ENCODE measurements around the gene DEUP1.

The DEUP1 gene

DNA sequence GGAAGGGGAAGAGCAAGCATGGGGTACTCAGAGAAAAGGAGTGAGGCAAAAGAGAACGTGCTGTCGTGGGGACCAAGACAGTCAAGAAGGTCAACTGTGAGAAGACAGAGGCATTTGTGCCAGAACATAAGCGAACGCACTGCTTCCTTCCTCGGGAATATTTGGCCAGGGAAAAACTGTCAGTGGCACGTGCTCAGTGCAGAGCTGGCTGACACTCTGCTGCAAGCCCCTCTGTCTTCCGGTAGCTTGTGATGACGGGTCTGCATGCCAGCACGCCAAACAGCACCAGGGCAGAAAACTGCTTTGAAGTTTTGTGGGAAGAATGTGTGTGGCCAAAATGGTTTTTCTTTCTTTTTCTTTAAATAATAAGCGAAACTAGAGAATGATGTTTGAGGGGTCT is 152.0 kb downstream of the DEUP1 start:
- no peak for DNase-seq
- H3K27ac ChIP-seq (ENCODE audit: low read length), result no peak overlapping the region

DNA sequence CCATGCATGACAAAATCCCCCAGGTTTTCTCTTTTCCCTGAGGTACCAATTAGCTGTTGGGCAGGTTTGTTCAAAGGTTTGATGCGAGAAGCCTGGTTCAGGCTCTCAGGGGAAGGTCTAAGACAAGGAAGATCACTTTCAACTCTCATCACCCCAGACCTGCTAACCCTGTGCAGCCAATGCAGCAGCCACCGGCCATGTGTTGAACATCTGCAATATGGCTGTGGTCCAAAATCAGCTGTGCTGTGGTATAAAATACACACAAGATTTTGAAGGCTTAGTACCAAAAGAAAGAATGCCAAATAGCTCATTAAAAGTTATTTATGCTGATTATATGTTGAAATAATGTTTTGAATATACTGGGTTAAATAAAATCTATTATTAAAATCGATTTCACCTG is 154.2 kb downstream of the DEUP1 start:
- no peak overlapping the region for H3K9ac ChIP-seq (ENCODE audit: low read depth, low read length)
- no peak for ATAC-seq (ENCODE audit: insufficient read depth, low read depth)
- no peak overlapping the region for H2AFZ ChIP-seq (ENCODE audit: low read depth, low read length)
- DNase-seq, result no peak
- peaks cover 15% of the 10 kb centered on the region for H3K36me3 ChIP-seq (ENCODE audit: insufficient read depth, low read length)
- no peak overlapping the region for H3K4me3 ChIP-seq (ENCODE audit: low read depth in 1 of 2, low read length in 2 of 2)
- H4K20me1 ChIP-seq (ENCODE audit: insufficient read depth, low read length), result no peaks in the 10 kb centered on the region
- TF ChIP-seq, protein P1, sequence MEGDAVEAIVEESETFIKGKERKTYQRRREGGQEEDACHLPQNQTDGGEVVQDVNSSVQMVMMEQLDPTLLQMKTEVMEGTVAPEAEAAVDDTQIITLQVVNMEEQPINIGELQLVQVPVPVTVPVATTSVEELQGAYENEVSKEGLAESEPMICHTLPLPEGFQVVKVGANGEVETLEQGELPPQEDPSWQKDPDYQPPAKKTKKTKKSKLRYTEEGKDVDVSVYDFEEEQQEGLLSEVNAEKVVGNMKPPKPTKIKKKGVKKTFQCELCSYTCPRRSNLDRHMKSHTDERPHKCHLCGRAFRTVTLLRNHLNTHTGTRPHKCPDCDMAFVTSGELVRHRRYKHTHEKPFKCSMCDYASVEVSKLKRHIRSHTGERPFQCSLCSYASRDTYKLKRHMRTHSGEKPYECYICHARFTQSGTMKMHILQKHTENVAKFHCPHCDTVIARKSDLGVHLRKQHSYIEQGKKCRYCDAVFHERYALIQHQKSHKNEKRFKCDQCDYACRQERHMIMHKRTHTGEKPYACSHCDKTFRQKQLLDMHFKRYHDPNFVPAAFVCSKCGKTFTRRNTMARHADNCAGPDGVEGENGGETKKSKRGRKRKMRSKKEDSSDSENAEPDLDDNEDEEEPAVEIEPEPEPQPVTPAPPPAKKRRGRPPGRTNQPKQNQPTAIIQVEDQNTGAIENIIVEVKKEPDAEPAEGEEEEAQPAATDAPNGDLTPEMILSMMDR (IDR thresholded peaks at IDR 0.05; ENCODE audit: borderline replicate concordance, extremely low read depth, low read length, poor library complexity, severe bottlenecking), result no peak
- H3K27me3 ChIP-seq (ENCODE audit: insufficient read depth, low read length, poor library complexity), result no peaks in the 10 kb centered on the region
- H3K9me3 ChIP-seq (ENCODE audit: insufficient read depth, low read length, severe bottlenecking), result no peaks in the 10 kb centered on the region
- no peaks in the 10 kb centered on the region for H3K79me2 ChIP-seq (ENCODE audit: insufficient read depth, low read length)
- no peaks in the 10 kb centered on the region for H3K4me1 ChIP-seq (ENCODE audit: insufficient read depth, low read length)
- H3K27ac ChIP-seq (ENCODE audit: low read length), result no peak overlapping the region
- H3K4me2 ChIP-seq (ENCODE audit: insufficient read depth, low read length), result no peak overlapping the region

More for the DNA sequence above, 152.0 kb downstream of the DEUP1 start:
- no peak for TF ChIP-seq EZH2 (IDR thresholded peaks at IDR 0.05; ENCODE audit: borderline replicate concordance, low read depth, low read length, severe bottlenecking)
- TF ChIP-seq, protein P1 (IDR thresholded peaks at IDR 0.05; ENCODE audit: borderline replicate concordance, extremely low read depth, low read length, poor library complexity, severe bottlenecking), result no peak
- Histone ChIP-seq H2AFZ (ENCODE audit: low read depth, low read length) (no peak overlapping the region), H3K36me3 (ENCODE audit: insufficient read depth, low read length) (peaks cover 21% of the 10 kb centered on the region), H3K79me2 (ENCODE audit: insufficient read depth, low read length) (no peaks in the 10 kb centered on the region), H3K27me3 (ENCODE audit: insufficient read depth, low read length, poor library complexity) (no peaks in the 10 kb centered on the region), H3K4me2 (ENCODE audit: insufficient read depth, low read length) (no peak overlapping the region), H3K9me3 (ENCODE audit: insufficient read depth, low read length, severe bottlenecking) (no peaks in the 10 kb centered on the region), H3K4me1 (ENCODE audit: insufficient read depth, low read length) (no peaks in the 10 kb centered on the region), H3K4me3 (ENCODE audit: low read depth in 1 of 2, low read length in 2 of 2) (no peak overlapping the region), H4K20me1 (ENCODE audit: insufficient read depth, low read length) (no peaks in the 10 kb centered on the region), H3K9ac (ENCODE audit: low read depth, low read length) (no peak overlapping the region)
- no peak for ATAC-seq (ENCODE audit: insufficient read depth, low read depth)

DNA sequence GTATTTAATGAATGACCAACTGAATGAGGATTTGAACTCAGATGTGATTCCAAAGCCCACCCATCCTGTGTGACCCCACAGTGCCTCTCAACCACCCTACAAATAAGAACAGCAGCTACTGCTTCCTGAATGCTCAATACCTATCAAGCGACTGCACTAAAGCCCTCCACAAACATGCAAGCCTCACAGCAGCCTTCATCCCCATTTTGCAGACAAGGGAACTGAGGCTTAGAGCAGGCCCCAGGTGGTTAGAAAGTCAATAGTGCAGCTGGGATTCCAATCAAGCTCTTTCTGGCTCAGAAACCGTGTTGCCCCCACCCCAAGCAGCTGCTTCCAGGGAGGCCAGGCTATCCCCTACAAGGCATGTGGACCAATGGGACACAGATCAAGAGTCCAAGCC is 155.4 kb downstream of the DEUP1 start:
- H3K27ac ChIP-seq (ENCODE audit: low read length), result no peak overlapping the region
- ATAC-seq (ENCODE audit: insufficient read depth, low read depth) (no peak), DNase-seq (no peak)
- no peaks in the 10 kb centered on the region for H3K4me1 ChIP-seq (ENCODE audit: insufficient read depth, low read length)
- H3K9ac ChIP-seq (ENCODE audit: low read depth, low read length), result no peak overlapping the region
- H3K36me3 ChIP-seq (ENCODE audit: insufficient read depth, low read length), result peaks cover 15% of the 10 kb centered on the region
- H4K20me1 ChIP-seq (ENCODE audit: insufficient read depth, low read length), result no peaks in the 10 kb centered on the region
- H2AFZ ChIP-seq (ENCODE audit: low read depth, low read length), result no peak overlapping the region
- H3K27me3 ChIP-seq (ENCODE audit: insufficient read depth, low read length, poor library complexity), result no peaks in the 10 kb centered on the region
- TF ChIP-seq, protein P1 (IDR thresholded peaks at IDR 0.05; ENCODE audit: borderline replicate concordance, extremely low read depth, low read length, poor library complexity, severe bottlenecking), result no peak
- TF ChIP-seq EZH2 (IDR thresholded peaks at IDR 0.05; ENCODE audit: borderline replicate concordance, low read depth, low read length, severe bottlenecking), result no peak
- no peaks in the 10 kb centered on the region for H3K9me3 ChIP-seq (ENCODE audit: insufficient read depth, low read length, severe bottlenecking)
- no peak overlapping the region for H3K4me2 ChIP-seq (ENCODE audit: insufficient read depth, low read length)
- H3K79me2 ChIP-seq (ENCODE audit: insufficient read depth, low read length), result no peaks in the 10 kb centered on the region
- H3K4me3 ChIP-seq (ENCODE audit: low read depth in 1 of 2, low read length in 2 of 2), result no peak overlapping the region

DNA sequence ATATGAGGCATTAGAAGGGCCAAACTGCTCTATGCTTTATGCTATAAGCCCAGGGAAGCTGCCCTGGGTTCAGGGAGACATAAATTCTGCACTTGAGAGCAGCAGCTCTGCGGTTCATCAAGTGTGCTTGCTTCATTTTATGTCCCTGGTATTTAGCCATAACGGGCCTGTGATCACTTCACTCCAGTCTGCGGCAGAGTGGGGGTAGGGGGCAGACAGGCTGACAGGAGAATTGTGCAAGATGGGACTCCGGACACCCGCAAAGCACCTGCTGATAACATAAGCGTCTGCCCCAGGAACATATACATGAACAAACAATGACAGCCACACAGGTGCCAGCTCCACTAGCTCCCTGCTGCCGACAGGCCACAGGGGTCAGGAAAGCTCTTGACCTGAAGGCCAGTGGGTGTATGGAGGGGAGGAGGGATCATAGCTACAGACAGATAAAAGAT is 156.5 kb downstream of the DEUP1 start:
- DNase-seq, result no peak
- Histone ChIP-seq H3K27me3 (ENCODE audit: insufficient read depth, low read length, poor library complexity) (no peaks in the 10 kb centered on the region), H2AFZ (ENCODE audit: low read depth, low read length) (no peak overlapping the region), H3K79me2 (ENCODE audit: insufficient read depth, low read length) (no peaks in the 10 kb centered on the region), H3K4me3 (ENCODE audit: low read depth in 1 of 2, low read length in 2 of 2) (no peak overlapping the region), H3K9ac (ENCODE audit: low read depth, low read length) (no peak overlapping the region), H3K4me2 (ENCODE audit: insufficient read depth, low read length) (no peak overlapping the region), H3K4me1 (ENCODE audit: insufficient read depth, low read length) (no peaks in the 10 kb centered on the region), H3K9me3 (ENCODE audit: insufficient read depth, low read length, severe bottlenecking) (no peaks in the 10 kb centered on the region), H4K20me1 (ENCODE audit: insufficient read depth, low read length) (no peaks in the 10 kb centered on the region), H3K36me3 (ENCODE audit: insufficient read depth, low read length) (peaks cover 13% of the 10 kb centered on the region), H3K27ac (ENCODE audit: low read length) (no peak overlapping the region)
- TF ChIP-seq, protein P1 (IDR thresholded peaks at IDR 0.05; ENCODE audit: borderline replicate concordance, extremely low read depth, low read length, poor library complexity, severe bottlenecking), result no peak
- no peak for TF ChIP-seq EZH2 (IDR thresholded peaks at IDR 0.05; ENCODE audit: borderline replicate concordance, low read depth, low read length, severe bottlenecking)
- no peak for ATAC-seq (ENCODE audit: insufficient read depth, low read depth)

Measured in DND-41 (cell line).